Upper lobe of right lung (tissue), 1 donor: ENCODE results near the gene SPATA21. TPM values are rescaled to one million over a fixed set of nuclear protein-coding genes. Genes with fewer than 3 reads are reported as not detected.
"Not testable (repeated sequence)": the region's sequence is repeated elsewhere in the genome, so short reads cannot be mapped to it uniquely, and the experiment has no call there.

Source experiments
- ATAC-seq: fragments of 200-7000 bp; cut with Tn5 transposase; one replicate; pipeline ENCODE4 v1.9.1; 2020; ENCODE audit warnings: mild to moderate bottlenecking, moderate library complexity
- DNase-seq: peaks from one replicate; pipeline ENCODE4 v3.0.0-alpha.2; 2020
- H3K27ac ChIP-seq: fragments of 200-600 bp; one replicate; pipeline ENCODE4 v1.8.0; 2022
- H3K27me3 ChIP-seq: fragments of 200-600 bp; one replicate; pipeline ENCODE4 v1.8.0; 2022; ENCODE audit warnings: mild to moderate bottlenecking
- H3K36me3 ChIP-seq: fragments of 200-600 bp; one replicate; pipeline ENCODE4 v1.8.0; 2022
- H3K4me1 ChIP-seq: fragments of 200-600 bp; one replicate; pipeline ENCODE4 v1.8.0; 2022
- H3K4me3 ChIP-seq: fragments of 200-600 bp; one replicate; pipeline ENCODE4 v1.8.0; 2022; ENCODE audit warnings: mild to moderate bottlenecking
- H3K9me3 ChIP-seq: fragments of 200-600 bp; one replicate; pipeline ENCODE4 v1.8.0; 2022
- CTCF ChIP-seq: fragments of 200-600 bp; IDR thresholded peaks from one replicate; pipeline ENCODE4 v1.8.0; 2022; ENCODE audit warnings: antibody characterized with exemption
- intact Hi-C: fragments of 100-400 bp; cut with DNase I; formaldehyde crosslinking; loops from one replicate; pipeline ENCODE4 v1.11.0; 2022
- total RNA-seq: library from RNA; stranded (reverse); fragmentation: NEBNext Ultra II Directional; extraction: Animal tissue kit (Norgen Biotek cat#: 25700); gene quantifications from one replicate; pipeline ENCODE4 v1.2.1, GENCODE V29; 2021
- donor health status: DM: no; HTN: yes; CAD: no; lungs with severe emphysema.

Gene SPATA21
- total RNA-seq, 1 donor from 2014 or later, result not detected

GRCh38 chr1:16367258-16367967, 69.8 kb downstream of the SPATA21 start:
- no peaks in the 10 kb centered on the region for H3K36me3 ChIP-seq
- peaks cover 42% of the 10 kb centered on the region for H3K4me1 ChIP-seq
- ATAC-seq (peak; percentile 91), DNase-seq (peak; percentile 93)
- H3K27me3 ChIP-seq, result no peaks in the 10 kb centered on the region
- H3K4me3 ChIP-seq, result peak overlapping the region; percentile 95
- H3K27ac ChIP-seq, result peak overlapping the region; percentile 98
- intact Hi-C loops, result no loop called here
- TF ChIP-seq CTCF, result peak; percentile 22
- H3K9me3 ChIP-seq, result no peaks in the 10 kb centered on the region

GRCh38 chr1:16366722-16367257, 70.4 kb downstream of the SPATA21 start, which contains the start of gene SZRD1:
Gene SZRD1, plus strand, starts transcription at chr1:16367242. Its CDS starts 16 bp downstream, at chr1:16367258.
- H3K4me1 ChIP-seq, result peaks cover 36% of the 10 kb centered on the region
- intact Hi-C loops, result no loop called here
- peak; percentile 96 for ATAC-seq
- peak; percentile 98 for DNase-seq
- no peaks in the 10 kb centered on the region for H3K27me3 ChIP-seq
- peak within 1 kb of the TSS; percentile 98 for H3K27ac ChIP-seq
- no peaks in the 10 kb centered on the region for H3K36me3 ChIP-seq
- no peak for TF ChIP-seq CTCF
- H3K9me3 ChIP-seq, result no peaks in the 10 kb centered on the region
- H3K4me3 ChIP-seq, result peak within 1 kb of the TSS; percentile 95

GRCh38 chr1:16365146-16365498, 72.1 kb downstream of the SPATA21 start:
- H3K4me3 ChIP-seq, ATAC-seq, H3K27ac ChIP-seq, DNase-seq, H3K9me3 ChIP-seq, H3K27me3 ChIP-seq, H3K36me3 ChIP-seq, intact Hi-C loops: not testable (repeated sequence)
- H3K4me1 ChIP-seq, result peaks cover 27% of the 10 kb centered on the region

- H3K9me3 ChIP-seq, result no peaks in the 10 kb centered on the region
- H3K27ac ChIP-seq, result no peak overlapping the region
- H3K4me1 ChIP-seq, result peaks cover 8% of the 10 kb centered on the region
- ATAC-seq (no peak), DNase-seq (no peak)
- intact Hi-C loops, result no loop called here
- H3K27me3 ChIP-seq, result no peaks in the 10 kb centered on the region
- H3K4me3 ChIP-seq, result no peak overlapping the region
- no peak for TF ChIP-seq CTCF
- H3K36me3 ChIP-seq, result no peaks in the 10 kb centered on the region
Measured at GRCh38 chr1:16356867-16357266, 80.4 kb downstream of the SPATA21 start.

- Histone ChIP-seq H3K4me3 (no peak overlapping the region), H3K36me3 (no peaks in the 10 kb centered on the region), H3K4me1 (peaks cover 22% of the 10 kb centered on the region), H3K27me3 (no peaks in the 10 kb centered on the region), H3K27ac (no peak overlapping the region), H3K9me3 (no peaks in the 10 kb centered on the region)
- DNase-seq (peak; percentile 18), ATAC-seq (no peak)
- intact Hi-C loops, result no loop called here
- no peak for TF ChIP-seq CTCF
Measured at GRCh38 chr1:16354619-16355018, 82.6 kb downstream of the SPATA21 start.

- Histone ChIP-seq H3K36me3 (no peaks in the 10 kb centered on the region), H3K4me1 (peaks cover 33% of the 10 kb centered on the region), H3K9me3 (no peaks in the 10 kb centered on the region), H3K27me3 (no peaks in the 10 kb centered on the region), H3K27ac (peak overlapping the region; percentile 89), H3K4me3 (peak overlapping the region; percentile 96)
- peak; percentile 66 for DNase-seq
- intact Hi-C loops, result no loop called here
- no peak for TF ChIP-seq CTCF
- ATAC-seq, result no peak
Measured at GRCh38 chr1:16352842-16353535, 84.2 kb downstream of the SPATA21 start.
